22Rv1 (cell line): ENCODE measurements around the gene TTC21B.

Source experiments
- H3K27ac ChIP-seq: fragments of 450-650 bp; 2 replicates; pipeline ENCODE4 v1.5.1; 2017
- ZFX ChIP-seq: fragments of 450-650 bp; IDR thresholded peaks from 2 replicates; pipeline ENCODE4 v1.6.1; 2017; ENCODE audit warnings: antibody characterized with exemption, borderline replicate concordance
- TF ChIP-seq, protein P1 (sequence below): fragments of 450-650 bp; IDR thresholded peaks from 2 replicates; pipeline ENCODE4 v1.5.1; 2017; ENCODE audit warnings: mild to moderate bottlenecking

Gene TTC21B

DNA sequence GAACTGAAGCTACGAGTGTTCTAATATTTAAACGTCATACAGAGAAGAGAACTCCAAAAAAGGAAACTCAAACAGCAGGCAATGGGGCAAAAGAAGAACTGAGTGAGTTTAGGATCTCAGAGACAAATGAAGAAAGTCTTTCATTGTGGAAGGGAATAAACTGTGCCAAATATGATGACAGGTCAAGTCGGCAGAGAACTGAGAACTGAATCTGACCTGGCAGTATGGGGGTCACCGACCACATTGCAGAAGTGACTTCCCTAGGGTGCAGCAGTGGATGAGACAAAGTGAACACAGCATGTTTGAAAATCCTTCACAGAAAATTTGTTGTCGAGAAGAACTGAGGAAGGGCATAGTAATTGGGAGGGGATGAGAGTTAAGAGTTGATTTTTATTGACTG, 55.9 kb downstream of the TTC21B start:
- no peak for TF ChIP-seq ZFX
- TF ChIP-seq, protein P1, sequence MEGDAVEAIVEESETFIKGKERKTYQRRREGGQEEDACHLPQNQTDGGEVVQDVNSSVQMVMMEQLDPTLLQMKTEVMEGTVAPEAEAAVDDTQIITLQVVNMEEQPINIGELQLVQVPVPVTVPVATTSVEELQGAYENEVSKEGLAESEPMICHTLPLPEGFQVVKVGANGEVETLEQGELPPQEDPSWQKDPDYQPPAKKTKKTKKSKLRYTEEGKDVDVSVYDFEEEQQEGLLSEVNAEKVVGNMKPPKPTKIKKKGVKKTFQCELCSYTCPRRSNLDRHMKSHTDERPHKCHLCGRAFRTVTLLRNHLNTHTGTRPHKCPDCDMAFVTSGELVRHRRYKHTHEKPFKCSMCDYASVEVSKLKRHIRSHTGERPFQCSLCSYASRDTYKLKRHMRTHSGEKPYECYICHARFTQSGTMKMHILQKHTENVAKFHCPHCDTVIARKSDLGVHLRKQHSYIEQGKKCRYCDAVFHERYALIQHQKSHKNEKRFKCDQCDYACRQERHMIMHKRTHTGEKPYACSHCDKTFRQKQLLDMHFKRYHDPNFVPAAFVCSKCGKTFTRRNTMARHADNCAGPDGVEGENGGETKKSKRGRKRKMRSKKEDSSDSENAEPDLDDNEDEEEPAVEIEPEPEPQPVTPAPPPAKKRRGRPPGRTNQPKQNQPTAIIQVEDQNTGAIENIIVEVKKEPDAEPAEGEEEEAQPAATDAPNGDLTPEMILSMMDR = no peak
- H3K27ac ChIP-seq = no peak overlapping the region

DNA sequence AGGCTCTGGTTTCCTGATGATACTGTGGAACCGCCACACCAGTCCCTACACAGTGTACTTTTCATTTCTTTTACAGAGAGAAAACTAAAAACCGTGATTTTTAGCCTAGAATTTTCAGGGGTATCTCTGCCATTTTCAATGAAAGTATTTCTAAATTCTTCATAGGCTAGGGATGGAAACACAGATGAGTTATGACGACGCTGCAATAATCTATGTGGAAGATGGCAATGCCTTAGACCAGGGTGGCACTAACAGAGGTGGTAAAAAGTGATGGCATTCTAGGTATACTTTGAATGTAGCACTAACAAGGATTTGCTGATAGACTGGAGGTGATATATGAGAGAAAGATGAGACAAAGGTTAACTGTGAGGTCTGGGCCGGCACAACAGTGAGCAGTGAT, 56.5 kb downstream of the TTC21B start:
- no peak overlapping the region for H3K27ac ChIP-seq
- TF ChIP-seq, protein P1 = no peak
- no peak for TF ChIP-seq ZFX

DNA sequence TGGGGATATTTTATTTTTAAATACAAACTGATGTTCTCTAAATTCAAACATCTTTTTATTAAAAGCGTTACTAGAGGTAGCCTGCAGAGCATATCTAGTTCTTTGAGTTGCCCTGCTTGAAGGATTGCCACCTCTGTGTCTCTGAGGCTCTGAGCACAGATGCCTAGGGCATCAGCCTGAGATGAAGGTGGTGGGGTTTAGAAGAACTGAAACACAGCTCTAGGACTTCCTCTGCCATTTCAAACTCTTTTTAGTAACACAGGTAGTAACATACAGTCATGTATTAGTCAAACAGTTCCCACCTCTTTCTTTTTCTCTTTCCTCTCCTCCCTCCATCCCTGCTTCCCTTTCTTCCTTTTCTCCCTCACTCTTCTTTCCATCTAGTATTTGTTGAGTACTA, 57.6 kb downstream of the TTC21B start:
- H3K27ac ChIP-seq = no peak overlapping the region

DNA sequence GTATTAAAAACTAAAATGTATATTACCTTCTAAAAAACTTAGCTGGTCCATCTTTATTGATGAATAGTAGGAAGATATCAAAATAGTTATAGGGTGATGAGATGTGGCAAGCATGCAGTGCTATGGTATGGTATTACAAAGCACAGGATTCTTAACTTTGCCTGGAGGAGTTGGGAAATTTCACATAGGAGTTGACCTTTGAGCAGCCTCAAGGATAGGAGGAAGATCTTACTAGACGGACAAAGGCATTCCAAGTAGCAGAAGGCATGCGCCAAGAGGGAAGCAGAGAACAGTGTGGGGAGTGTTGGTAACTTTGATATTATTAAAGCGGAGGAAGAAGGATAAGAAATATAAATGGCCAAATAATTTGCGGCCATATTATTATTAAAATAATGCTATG, 60.0 kb downstream of the TTC21B start:
- no peak overlapping the region for H3K27ac ChIP-seq
- no peak for TF ChIP-seq ZFX
- TF ChIP-seq, protein P1 = no peak

More for the DNA sequence above, 57.6 kb downstream of the TTC21B start:
- TF ChIP-seq, protein P1 = no peak
- no peak for TF ChIP-seq ZFX

DNA sequence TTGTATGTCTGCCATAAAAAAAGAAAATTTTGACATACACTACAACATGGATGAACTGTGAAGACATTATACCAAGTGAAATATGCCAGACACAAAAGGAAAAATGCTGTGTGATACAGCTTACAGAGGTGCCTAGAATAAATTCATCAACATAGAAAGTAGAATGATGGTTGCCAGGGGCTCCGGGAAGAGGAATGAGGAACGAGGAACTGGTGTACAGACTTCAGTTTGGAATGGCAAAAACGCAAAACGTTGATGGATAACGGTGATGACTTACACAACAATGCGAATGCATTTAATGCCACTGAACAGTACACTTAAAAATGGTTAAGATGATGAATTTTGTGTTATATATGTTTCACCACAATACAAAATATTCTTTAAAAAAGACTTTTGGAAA, 61.0 kb downstream of the TTC21B start:
- TF ChIP-seq, protein P1 = no peak
- no peak for TF ChIP-seq ZFX
- no peak overlapping the region for H3K27ac ChIP-seq

DNA sequence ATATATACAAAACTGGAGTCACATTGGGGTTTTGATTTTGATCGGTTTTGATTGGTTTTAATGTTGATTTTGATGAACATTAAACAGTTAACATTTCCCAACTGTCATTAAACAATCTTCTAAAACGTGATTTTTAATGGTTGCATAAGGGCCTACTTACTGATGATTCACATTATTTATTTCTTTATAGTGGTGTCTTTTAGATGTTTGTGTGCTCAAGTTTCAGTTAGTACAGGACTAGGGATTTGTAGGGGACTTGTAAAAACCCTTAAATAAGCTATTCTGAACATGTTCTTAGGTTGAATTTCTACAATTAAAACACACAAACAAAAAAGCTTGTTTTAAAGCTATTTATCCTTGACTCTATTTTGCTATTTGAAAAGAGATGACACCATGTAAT, 61.6 kb downstream of the TTC21B start:
- H3K27ac ChIP-seq = no peak overlapping the region
- no peak for TF ChIP-seq ZFX
- TF ChIP-seq, protein P1 = no peak

DNA sequence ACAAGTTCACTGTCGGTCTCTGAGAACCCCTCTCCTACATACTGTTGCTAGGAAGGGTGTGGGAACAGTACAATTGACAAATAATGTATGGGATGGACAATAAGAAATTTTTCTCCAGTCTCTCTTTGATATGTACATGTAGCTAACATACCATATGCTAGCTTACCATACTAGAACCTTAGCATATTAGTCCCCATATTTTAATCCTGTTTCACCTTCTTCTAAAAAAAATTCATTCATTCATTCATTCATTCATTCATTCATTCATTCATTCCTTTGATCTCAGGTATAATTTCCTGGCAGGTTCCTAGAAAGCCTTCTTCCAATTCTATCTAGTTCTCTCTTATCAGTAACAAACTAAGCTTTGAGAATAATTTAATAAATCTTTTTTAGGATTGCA, 62.2 kb downstream of the TTC21B start:
- TF ChIP-seq, protein P1 = no peak
- no peak for TF ChIP-seq ZFX

More for the DNA sequence above, 62.2 kb downstream of the TTC21B start:
- no peak overlapping the region for H3K27ac ChIP-seq
